ENCODE results near the gene AZU1. TPM values are rescaled to one million over a fixed set of nuclear protein-coding genes. Genes with fewer than 3 reads are reported as not detected.
A peak's percentile ranks its signal among the peaks of the same experiment; 100 is the strongest.

AZU1 gene
- total and polyA plus RNA-seq, 11 donors, result 0.11 to 3.3 (median 0.20) TPM; not detected in 8

DNA sequence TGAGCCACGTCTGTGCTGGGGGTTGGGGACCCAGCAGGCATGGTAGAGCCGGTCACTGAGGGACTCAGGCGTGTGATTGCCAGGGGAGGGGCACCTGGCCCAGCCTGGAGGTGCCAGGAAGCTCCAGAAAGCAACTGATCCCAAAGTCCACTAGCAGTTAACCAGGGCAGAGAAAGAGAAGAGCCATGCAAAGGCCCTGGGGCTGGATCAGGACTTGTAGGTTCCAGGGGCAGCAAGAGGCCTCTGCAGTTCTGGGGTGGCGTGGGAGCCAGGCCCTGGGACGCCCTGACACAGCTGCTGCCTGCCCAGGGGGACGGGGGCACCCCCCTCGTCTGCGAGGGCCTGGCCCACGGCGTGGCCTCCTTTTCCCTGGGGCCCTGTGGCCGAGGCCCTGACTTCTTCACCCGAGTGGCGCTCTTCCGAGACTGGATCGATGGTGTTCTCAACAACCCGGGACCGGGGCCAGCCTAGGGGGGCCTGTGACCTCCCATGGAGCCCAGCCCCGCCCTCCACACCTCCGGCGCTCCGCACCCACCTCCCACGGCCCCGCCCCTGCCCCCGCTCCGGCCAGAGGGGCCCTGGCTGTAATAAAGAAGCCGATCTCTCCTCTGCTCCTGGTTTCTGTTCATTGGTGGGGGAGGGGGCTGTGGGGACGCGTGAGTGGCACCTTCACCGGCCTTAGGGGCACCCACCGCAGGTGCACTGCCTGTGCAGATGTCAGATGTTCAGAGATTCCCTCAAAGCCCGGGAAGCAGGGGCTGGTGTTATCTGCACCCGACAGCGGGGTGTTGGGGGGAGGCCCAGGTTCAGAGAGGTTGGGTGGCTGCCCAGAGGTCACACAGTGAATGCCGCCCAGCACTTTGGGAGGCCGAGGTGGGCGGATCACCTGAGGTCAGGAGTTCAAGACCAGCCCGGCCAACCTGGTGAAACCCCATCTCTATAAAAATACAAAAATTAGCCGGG, 4.1 kb downstream of the AZU1 start:
- no peak overlapping the region for H3K4me3 ChIP-seq
- no peaks in the 10 kb centered on the region for H3K36me3 ChIP-seq
- intact Hi-C loops (cut with DNase I), result no loop called here
- H3K4me1 ChIP-seq, result peaks cover 0 to 8% (median 0%) of the 10 kb centered on the region in 12 donors
- TF ChIP-seq POLR2A (IDR thresholded peaks at IDR 0.05), result no peak
- no peak for TF ChIP-seq CTCF (IDR thresholded peaks at IDR 0.05)
- DNase-seq (no peak), ATAC-seq (no peak)
- 62 to 76% (median 67%) methylated on average over 19 to 38 of the region's 38 CpGs for WGBS, 4 donors
- no peak overlapping the region for H3K27ac ChIP-seq
- H3K9me3 ChIP-seq, result no peaks in the 10 kb centered on the region
- peaks cover 0 to 34% (median 6%) of the 10 kb centered on the region in 9 donors for H3K27me3 ChIP-seq

DNA sequence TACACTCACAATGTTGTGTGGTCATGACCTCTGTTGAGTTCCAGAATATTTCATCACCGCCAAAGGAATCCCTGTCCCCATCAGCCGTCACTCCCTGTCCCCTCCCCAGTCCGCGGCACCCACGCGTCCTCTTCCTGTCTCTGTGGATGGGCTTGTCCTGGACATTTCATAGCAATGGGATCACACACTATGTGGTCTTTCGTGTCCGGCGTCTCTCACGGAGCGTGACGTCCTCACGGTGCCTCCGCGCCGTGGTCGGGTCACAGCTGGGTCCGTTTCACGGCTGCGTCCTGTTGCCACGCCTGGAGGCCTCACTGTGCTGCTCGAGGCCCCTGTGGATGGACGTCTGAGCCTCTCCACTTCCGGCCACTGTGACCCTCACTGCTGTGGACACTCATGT, 6.6 kb downstream of the AZU1 start:
- DNase-seq, result no peak
- intact Hi-C loops (cut with DNase I), result no loop called here

GRCh38 chr19:835210-835810, 7.7 kb downstream of the AZU1 start:
- Histone ChIP-seq H3K4me3 (no peak overlapping the region), H3K36me3 (no peaks in the 10 kb centered on the region), H3K9me3 (no peaks in the 10 kb centered on the region), H3K27ac (no peak overlapping the region), H3K4me1 (peaks cover 0 to 10% (median 0%) of the 10 kb centered on the region in 12 donors), H3K27me3 (peaks cover 0 to 40% (median 6%) of the 10 kb centered on the region in 9 donors)
- peak in 2 of 4 donors; percentile 48 to 64 for ATAC-seq
- TF ChIP-seq POLR2A (IDR thresholded peaks at IDR 0.05) (no peak), CTCF (IDR thresholded peaks at IDR 0.05) (no peak)
- 72 to 80% (median 77%) methylated on average over 31 to 36 of the region's 36 CpGs for WGBS, 4 donors
- intact Hi-C loops (cut with DNase I), result no loop called here
- no peak for DNase-seq

More for the DNA sequence above, 6.6 kb downstream of the AZU1 start:
- ATAC-seq, result peak in 1 of 4 donors; percentile 53
- no peak overlapping the region for H3K27ac ChIP-seq
- H3K36me3 ChIP-seq, result no peaks in the 10 kb centered on the region
- no peak for TF ChIP-seq POLR2A (IDR thresholded peaks at IDR 0.05)
- no peak for TF ChIP-seq CTCF (IDR thresholded peaks at IDR 0.05)
- H3K4me3 ChIP-seq, result no peak overlapping the region
- H3K4me1 ChIP-seq, result peaks cover 0 to 5% (median 0%) of the 10 kb centered on the region in 12 donors
- peaks cover 0 to 47% (median 6%) of the 10 kb centered on the region in 9 donors for H3K27me3 ChIP-seq
- no peaks in the 10 kb centered on the region for H3K9me3 ChIP-seq
- WGBS, 4 donors, result 48 to 59% (median 54%) methylated on average over 24 of the region's 24 CpGs

Measured in heart left ventricle (tissue), 16 donors.